ENCODE results near the gene VMAC. TPM values are rescaled to one million over a fixed set of nuclear protein-coding genes. Genes with fewer than 3 reads are reported as not detected.

The VMAC gene
- total RNA-seq, 1 experiment from 2014 or later, result 7.1 TPM

DNA sequence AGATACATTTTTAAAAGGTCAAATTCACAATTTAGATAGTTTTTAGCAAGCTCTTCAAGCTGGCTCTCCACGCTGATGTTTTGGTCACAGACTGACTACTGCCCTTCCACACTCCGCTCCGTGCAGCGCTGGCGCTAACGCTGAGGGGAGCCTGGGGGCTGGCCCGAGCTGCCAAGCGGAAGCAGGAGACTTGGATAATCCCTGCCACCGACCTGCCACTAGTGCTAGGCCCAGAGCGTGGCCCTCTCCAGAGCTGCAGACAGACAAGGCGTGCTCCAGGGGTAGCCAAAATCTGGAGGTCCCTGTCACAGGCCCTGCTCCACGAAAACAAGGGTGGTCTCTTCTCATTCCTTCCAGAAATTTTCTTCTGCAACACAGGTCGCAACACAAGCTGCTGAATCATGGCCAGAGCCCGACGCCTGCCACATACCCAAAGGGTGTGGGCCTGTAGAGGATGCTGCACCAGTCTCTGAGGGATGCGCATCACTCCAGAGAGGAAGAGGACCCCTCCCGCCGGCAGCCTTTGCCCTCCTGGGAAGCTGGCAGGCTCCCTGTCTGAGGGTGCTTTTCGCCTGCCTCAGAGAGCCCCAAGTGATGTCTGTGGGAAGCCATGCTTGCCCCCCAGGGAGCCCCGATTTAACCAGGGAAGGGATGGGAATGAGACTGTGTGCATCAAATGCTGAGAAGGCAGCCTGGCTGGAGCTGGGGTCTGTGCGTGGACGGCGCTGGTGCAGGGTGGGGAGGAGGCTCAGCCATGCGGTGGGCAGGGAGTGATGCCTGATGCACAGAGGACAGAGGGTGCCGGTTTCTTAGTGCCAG, 31.0 kb downstream of the VMAC start:
- H4K20me1 ChIP-seq (ENCODE audit: insufficient read depth), result no peaks in the 10 kb centered on the region; the same call in 1 of the 2 replicates
- intact Hi-C loops (cut with micrococcal nuclease; ENCODE audit: unreplicated experiment), result no loop called here

DNA sequence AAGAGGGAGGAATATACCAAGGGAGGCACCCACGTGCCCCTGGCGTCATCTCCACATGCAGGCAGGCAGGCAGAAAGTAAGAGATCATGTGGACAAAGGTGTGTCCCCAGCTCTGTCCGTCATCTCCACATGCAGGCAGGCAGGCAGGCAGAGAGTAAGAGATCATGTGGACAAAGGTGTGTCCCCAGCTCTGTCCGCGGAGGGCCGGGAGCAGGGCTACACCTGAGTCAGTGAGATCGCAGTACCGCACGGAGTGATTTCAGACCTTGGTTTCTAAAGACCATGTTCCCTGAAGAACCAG, 31.6 kb downstream of the VMAC start:
- Histone ChIP-seq H3K4me1 (replicated peaks; ENCODE audit: insufficient read depth) (no peaks in the 10 kb centered on the region), H3K79me2 (ENCODE audit: low read depth) (no peaks in the 10 kb centered on the region), H3K9me3 (ENCODE audit: insufficient read depth, low read depth) (no peaks in the 10 kb centered on the region), H3K36me3 (ENCODE audit: low read depth) (no peaks in the 10 kb centered on the region), H2AFZ (no peak overlapping the region), H3K4me3 (no peak overlapping the region), H3K4me2 (no peak overlapping the region), H3K27ac (no peak overlapping the region), H3F3A (ENCODE audit: insufficient read depth, low read depth) (no peaks in the 10 kb centered on the region), H4K20me1 (ENCODE audit: insufficient read depth) (no peaks in the 10 kb centered on the region; the same call in 1 of the 2 replicates), H3K9me2 (ENCODE audit: insufficient read depth) (no peaks in the 10 kb centered on the region), H3K27me3 (ENCODE audit: insufficient read depth, low read depth) (no peaks in the 10 kb centered on the region)
- ChIA-PET CTCF (no interaction called here), POLR2A (ENCODE audit: unreplicated experiment) (no interaction called here)
- no peak for DNase-seq
- no TSS peak for BruUV-seq (replicated peaks)
- no peak for TF ChIP-seq EZH2 (IDR thresholded peaks at IDR 0.05; ENCODE audit: low read depth)
- TF ChIP-seq, protein P1, sequence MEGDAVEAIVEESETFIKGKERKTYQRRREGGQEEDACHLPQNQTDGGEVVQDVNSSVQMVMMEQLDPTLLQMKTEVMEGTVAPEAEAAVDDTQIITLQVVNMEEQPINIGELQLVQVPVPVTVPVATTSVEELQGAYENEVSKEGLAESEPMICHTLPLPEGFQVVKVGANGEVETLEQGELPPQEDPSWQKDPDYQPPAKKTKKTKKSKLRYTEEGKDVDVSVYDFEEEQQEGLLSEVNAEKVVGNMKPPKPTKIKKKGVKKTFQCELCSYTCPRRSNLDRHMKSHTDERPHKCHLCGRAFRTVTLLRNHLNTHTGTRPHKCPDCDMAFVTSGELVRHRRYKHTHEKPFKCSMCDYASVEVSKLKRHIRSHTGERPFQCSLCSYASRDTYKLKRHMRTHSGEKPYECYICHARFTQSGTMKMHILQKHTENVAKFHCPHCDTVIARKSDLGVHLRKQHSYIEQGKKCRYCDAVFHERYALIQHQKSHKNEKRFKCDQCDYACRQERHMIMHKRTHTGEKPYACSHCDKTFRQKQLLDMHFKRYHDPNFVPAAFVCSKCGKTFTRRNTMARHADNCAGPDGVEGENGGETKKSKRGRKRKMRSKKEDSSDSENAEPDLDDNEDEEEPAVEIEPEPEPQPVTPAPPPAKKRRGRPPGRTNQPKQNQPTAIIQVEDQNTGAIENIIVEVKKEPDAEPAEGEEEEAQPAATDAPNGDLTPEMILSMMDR (conservative IDR thresholded peaks at IDR 0.05), result no peak
- intact Hi-C loops (cut with micrococcal nuclease; ENCODE audit: unreplicated experiment), result no loop called here

More for the DNA sequence above, 31.0 kb downstream of the VMAC start:
- no peaks in the 10 kb centered on the region for H3K4me1 ChIP-seq (replicated peaks; ENCODE audit: insufficient read depth)
- H3F3A ChIP-seq (ENCODE audit: insufficient read depth, low read depth), result no peaks in the 10 kb centered on the region
- DNase-seq, result no peak
- no peaks in the 10 kb centered on the region for H3K9me2 ChIP-seq (ENCODE audit: insufficient read depth)
- H3K4me2 ChIP-seq, result no peak overlapping the region
- no peak for TF ChIP-seq EZH2 (IDR thresholded peaks at IDR 0.05; ENCODE audit: low read depth)
- TF ChIP-seq, protein P1 (conservative IDR thresholded peaks at IDR 0.05), result no peak
- BruUV-seq (replicated peaks), result no TSS peak
- H3K27ac ChIP-seq, result no peak overlapping the region
- POLR2A ChIA-PET (ENCODE audit: unreplicated experiment), result no interaction called here
- H3K27me3 ChIP-seq (ENCODE audit: insufficient read depth, low read depth), result no peaks in the 10 kb centered on the region
- no peaks in the 10 kb centered on the region for H3K36me3 ChIP-seq (ENCODE audit: low read depth)
- H3K4me3 ChIP-seq, result no peak overlapping the region
- no peaks in the 10 kb centered on the region for H3K79me2 ChIP-seq (ENCODE audit: low read depth)
- CTCF ChIA-PET, result no interaction called here
- no peaks in the 10 kb centered on the region for H3K9me3 ChIP-seq (ENCODE audit: insufficient read depth, low read depth)
- H2AFZ ChIP-seq, result no peak overlapping the region

DNA sequence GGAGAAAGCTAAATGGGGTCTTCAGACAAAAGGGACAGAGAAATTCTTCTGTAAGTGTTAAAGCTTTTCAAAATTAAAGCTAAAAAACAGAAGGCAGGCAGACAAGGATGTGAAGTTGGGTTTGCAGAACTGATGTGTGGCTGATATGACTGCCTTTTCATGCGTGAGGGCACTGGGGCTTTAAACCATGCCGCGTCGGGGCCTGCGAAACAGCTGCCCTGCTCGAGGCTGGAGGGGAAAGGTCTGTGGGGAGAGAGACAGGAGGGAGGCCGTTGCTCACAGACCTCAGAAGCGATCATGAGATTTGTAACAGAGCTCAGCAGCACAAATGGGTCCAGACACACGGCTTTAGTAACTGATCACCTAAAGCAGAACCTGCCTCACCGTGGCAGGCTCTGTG, 32.9 kb downstream of the VMAC start:
- no peaks in the 10 kb centered on the region for H3F3A ChIP-seq (ENCODE audit: insufficient read depth, low read depth)
- no peaks in the 10 kb centered on the region; the same call in 1 of the 2 replicates for H4K20me1 ChIP-seq (ENCODE audit: insufficient read depth)
- H3K27ac ChIP-seq, result no peak overlapping the region
- no peak overlapping the region for H3K4me2 ChIP-seq
- no peaks in the 10 kb centered on the region for H3K36me3 ChIP-seq (ENCODE audit: low read depth)
- H3K79me2 ChIP-seq (ENCODE audit: low read depth), result no peaks in the 10 kb centered on the region
- no peak overlapping the region for H3K4me3 ChIP-seq
- H3K27me3 ChIP-seq (ENCODE audit: insufficient read depth, low read depth), result no peaks in the 10 kb centered on the region
- no peaks in the 10 kb centered on the region for H3K9me3 ChIP-seq (ENCODE audit: insufficient read depth, low read depth)
- no TSS peak for BruUV-seq (replicated peaks)
- no peak for DNase-seq
- H3K9me2 ChIP-seq (ENCODE audit: insufficient read depth), result no peaks in the 10 kb centered on the region
- H3K4me1 ChIP-seq (replicated peaks; ENCODE audit: insufficient read depth), result no peaks in the 10 kb centered on the region
- CTCF ChIA-PET, result no interaction called here
- POLR2A ChIA-PET (ENCODE audit: unreplicated experiment), result interaction anchor here (0.5 kb wide), 1 partner anchor 110 kb away, joined by 4 read pairs; no protein-coding TSS in a partner anchor
- no peak for TF ChIP-seq EZH2 (IDR thresholded peaks at IDR 0.05; ENCODE audit: low read depth)
- TF ChIP-seq, protein P1 (conservative IDR thresholded peaks at IDR 0.05), result no peak
- intact Hi-C loops (cut with micrococcal nuclease; ENCODE audit: unreplicated experiment), result no loop called here
- no peak overlapping the region for H2AFZ ChIP-seq
